Transverse colon (tissue), 4 donors: ENCODE results near the gene ATP11A. TPM values are rescaled to one million over a fixed set of nuclear protein-coding genes. Genes with fewer than 3 reads are reported as not detected.

Source experiments
- DNase-seq: peaks from one replicate; pipeline ENCODE4 v3.0.0-alpha.2; 2019
- H3K27ac ChIP-seq, 4 donors: fragments of 200-600 bp; sonication (generic); 2 replicates each; pipeline ENCODE4 v1.5.1; 2016 to 2018; ENCODE audit warnings: inconsistent platforms in 4 of 4
- H3K27me3 ChIP-seq: fragments of 200-600 bp; sonication (generic); 2 replicates; pipeline ENCODE4 v1.5.1; 2017; ENCODE audit warnings: inconsistent platforms
- H3K36me3 ChIP-seq, 4 donors: fragments of 200-600 bp; sonication (generic); 2 replicates each; pipeline ENCODE4 v1.5.1; 2017 to 2019; ENCODE audit warnings: inconsistent platforms in 4 of 4
- H3K4me1 ChIP-seq, 4 donors: fragments of 200-600 bp; sonication (generic); 2 replicates each; pipeline ENCODE4 v1.5.1; 2017 to 2020; ENCODE audit warnings: inconsistent platforms in 4 of 4
- H3K4me3 ChIP-seq, 4 donors: fragments of 200-600 bp; sonication (generic); 1 replicate in 1 of 4; 2 replicates in 3 of 4; pipeline versions ENCODE4 v1.5.1 to v1.6.1; 2017 to 2019; ENCODE audit warnings: inconsistent platforms in 4 of 4
- H3K9me3 ChIP-seq, 2 donors: fragments of 200-600 bp; sonication (generic); 2 replicates each; pipeline ENCODE4 v1.5.1; 2017 to 2019; ENCODE audit warnings: inconsistent platforms in 2 of 2
- EP300 ChIP-seq: sonication (generic); formaldehyde crosslinking; IDR thresholded peaks from one replicate; pipeline ENCODE4 v1.6.1; 2017; ENCODE audit warnings: antibody characterized with exemption, low read depth
- POLR2A ChIP-seq: fragments of 450-650 bp; IDR thresholded peaks from one replicate; pipeline ENCODE4 v1.6.1; 2016; ENCODE audit warnings: antibody characterized with exemption, mild to moderate bottlenecking, moderate library complexity
- POLR2AphosphoS5 ChIP-seq, 3 donors: sonication (generic); formaldehyde crosslinking; IDR thresholded peaks; one replicate each; pipeline ENCODE4 v1.6.1; 2016; ENCODE audit warnings: antibody characterized with exemption in 3 of 3
- WGBS, 2 donors: methylation state at CpG; one replicate each; pipeline ENCODE4 v1.1.5; 2018; ENCODE audit warnings: low coverage in 1 of 2; 5-methylcytosine and 5-hydroxymethylcytosine counted together
- in situ Hi-C, 4 donors: fragments of 200-750 bp; cut with MboI; loops; one replicate each; pipeline versions ENCODE4 v1.15.0 to v1.15.1; 2017; ENCODE audit warnings: low sequenced_read_pairs in 3 of 4, low pct_ligation_motif_present in 1 of 4, low pct_unique_long_range_greater_than_20kb in 1 of 4
- intact Hi-C: fragments of 100-400 bp; cut with DNase I; formaldehyde crosslinking; loops from one replicate; pipeline ENCODE4 v1.15.1; 2023; ENCODE audit warnings: low total_unique reads
- total RNA-seq, 4 donors: library from RNA; depleted of rRNA; stranded (reverse); fragments of >200 nt; gene quantifications; one replicate each; pipeline ENCODE4 v1.1.0, GENCODE V29; 2016
- TF ChIP-seq, protein P1 (sequence below), 5 experiments: fragments of 200-600 bp in 3 of 5; fragments of 450-650 bp in 2 of 5; sonication (generic) in 3 of 5; IDR thresholded peaks; 1 replicate in 2 of 5; 2 replicates in 3 of 5; pipeline ENCODE4 v1.5.1; 2016 to 2017; ENCODE audit warnings: antibody characterized with exemption in 5 of 5, inconsistent platforms in 3 of 5, mild to moderate bottlenecking in 2 of 5, moderate library complexity in 1 of 5

Gene ATP11A
- total RNA-seq, 4 donors from 2014 or later = 10.2 to 17.5 (median 13.3) TPM

DNA sequence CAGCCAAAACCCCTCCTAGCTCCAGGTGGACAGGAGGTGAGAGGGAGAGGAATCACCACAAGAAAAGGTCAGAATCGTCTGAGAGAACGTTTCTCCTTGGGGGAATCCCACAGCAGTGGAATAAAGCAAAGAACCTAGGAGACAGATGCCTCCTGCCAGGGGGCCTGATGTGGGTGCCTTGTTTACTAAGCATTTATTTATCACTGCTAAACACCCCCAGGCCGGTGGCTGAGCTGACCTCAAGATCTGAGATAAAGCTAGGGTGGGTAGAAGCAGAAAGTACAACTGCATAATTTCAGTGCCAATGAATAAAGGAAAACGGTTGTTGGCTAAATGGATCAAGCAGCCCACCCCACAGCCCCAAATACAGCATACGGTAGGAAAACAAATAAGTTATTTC is 33.9 kb upstream of the ATP11A start:
- peaks cover 0 to 13% (median 4%) of the 10 kb centered on the region in 4 donors for H3K4me1 ChIP-seq
- no peaks in the 10 kb centered on the region for H3K36me3 ChIP-seq
- in situ Hi-C loops (no loop called here), intact Hi-C loops (no loop called here)
- 54 to 76% methylated on average over 5 of the region's 5 CpGs for WGBS, 2 donors
- DNase-seq = no peak
- no peaks in the 10 kb centered on the region for H3K27me3 ChIP-seq
- H3K4me3 ChIP-seq = no peak overlapping the region
- no peak overlapping the region for H3K27ac ChIP-seq
- TF ChIP-seq, protein P1, sequence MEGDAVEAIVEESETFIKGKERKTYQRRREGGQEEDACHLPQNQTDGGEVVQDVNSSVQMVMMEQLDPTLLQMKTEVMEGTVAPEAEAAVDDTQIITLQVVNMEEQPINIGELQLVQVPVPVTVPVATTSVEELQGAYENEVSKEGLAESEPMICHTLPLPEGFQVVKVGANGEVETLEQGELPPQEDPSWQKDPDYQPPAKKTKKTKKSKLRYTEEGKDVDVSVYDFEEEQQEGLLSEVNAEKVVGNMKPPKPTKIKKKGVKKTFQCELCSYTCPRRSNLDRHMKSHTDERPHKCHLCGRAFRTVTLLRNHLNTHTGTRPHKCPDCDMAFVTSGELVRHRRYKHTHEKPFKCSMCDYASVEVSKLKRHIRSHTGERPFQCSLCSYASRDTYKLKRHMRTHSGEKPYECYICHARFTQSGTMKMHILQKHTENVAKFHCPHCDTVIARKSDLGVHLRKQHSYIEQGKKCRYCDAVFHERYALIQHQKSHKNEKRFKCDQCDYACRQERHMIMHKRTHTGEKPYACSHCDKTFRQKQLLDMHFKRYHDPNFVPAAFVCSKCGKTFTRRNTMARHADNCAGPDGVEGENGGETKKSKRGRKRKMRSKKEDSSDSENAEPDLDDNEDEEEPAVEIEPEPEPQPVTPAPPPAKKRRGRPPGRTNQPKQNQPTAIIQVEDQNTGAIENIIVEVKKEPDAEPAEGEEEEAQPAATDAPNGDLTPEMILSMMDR (IDR thresholded peaks at IDR 0.05) = no peak
- TF ChIP-seq EP300 (no peak), POLR2AphosphoS5 (IDR thresholded peaks at IDR 0.05) (no peak), POLR2A (no peak)
- H3K9me3 ChIP-seq = no peaks in the 10 kb centered on the region

DNA sequence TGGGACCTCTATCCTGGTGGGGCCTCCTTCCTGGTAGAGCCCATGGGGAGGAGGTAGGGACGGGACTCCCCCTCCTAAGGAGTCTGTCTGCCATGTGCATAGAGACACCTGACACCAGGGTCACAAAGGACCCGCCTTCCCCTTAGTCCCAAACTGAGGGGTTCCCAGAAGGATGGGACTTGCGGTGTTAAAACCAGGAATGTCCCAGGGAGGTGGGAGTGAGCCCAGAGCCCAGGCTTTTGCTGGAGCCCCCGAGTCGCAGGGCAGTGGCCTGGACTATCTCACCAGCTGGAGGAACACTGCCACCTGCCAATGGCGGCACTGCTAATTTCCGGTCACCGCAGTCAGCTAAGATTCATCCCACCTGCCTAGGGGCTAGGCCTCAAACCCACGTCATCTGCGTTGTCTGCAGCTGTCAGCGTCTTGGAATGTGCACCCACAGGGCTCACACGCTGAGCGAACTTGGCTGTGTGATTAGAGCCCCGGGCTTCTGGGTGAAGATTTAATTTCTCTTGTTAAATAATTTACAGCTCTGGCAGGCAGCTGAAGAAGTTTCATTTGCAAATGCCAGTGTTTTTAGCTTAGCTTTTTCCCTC is 31.9 kb upstream of the ATP11A start:
- intact Hi-C loops = no loop called here
- Histone ChIP-seq H3K27me3 (no peaks in the 10 kb centered on the region), H3K4me1 (no peaks in the 10 kb centered on the region), H3K9me3 (no peaks in the 10 kb centered on the region), H3K36me3 (no peaks in the 10 kb centered on the region), H3K27ac (no peak overlapping the region), H3K4me3 (no peak overlapping the region)
- DNase-seq = no peak
- 20 to 87% methylated on average over 2 to 14 of the region's 14 CpGs for WGBS, 2 donors
- in situ Hi-C loops = no loop called here
- no peak for TF ChIP-seq EP300
- TF ChIP-seq POLR2AphosphoS5 (IDR thresholded peaks at IDR 0.05) = peak in 1 of 3 donors; percentile 23
- TF ChIP-seq, protein P1 (IDR thresholded peaks at IDR 0.05) = no peak

DNA sequence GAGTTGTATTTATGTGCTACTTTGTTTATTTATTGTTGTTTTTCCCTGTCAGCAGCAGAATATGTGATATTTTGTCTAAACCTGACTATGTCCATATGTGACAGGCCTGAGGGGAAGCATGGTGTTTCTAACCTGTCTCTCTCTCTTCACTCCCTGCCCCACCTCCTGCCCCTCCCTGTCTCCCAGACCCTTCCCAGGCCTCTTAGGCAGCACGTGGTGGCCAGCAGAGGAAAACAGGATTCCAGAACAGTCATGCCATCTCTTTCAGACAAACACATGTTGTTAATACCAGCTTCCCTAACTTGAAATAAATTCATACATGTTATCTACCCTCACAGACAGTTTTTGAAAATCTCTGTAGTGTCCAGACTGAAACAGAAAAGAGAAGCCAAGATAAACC is 31.0 kb upstream of the ATP11A start:
- intact Hi-C loops (no loop called here), in situ Hi-C loops (no loop called here)
- H3K27ac ChIP-seq = no peak overlapping the region
- TF ChIP-seq POLR2A (no peak), POLR2AphosphoS5 (IDR thresholded peaks at IDR 0.05) (no peak), EP300 (no peak)
- TF ChIP-seq, protein P1 (IDR thresholded peaks at IDR 0.05) = no peak
- no peaks in the 10 kb centered on the region for H3K9me3 ChIP-seq
- no peak for DNase-seq
- H3K4me1 ChIP-seq = no peaks in the 10 kb centered on the region
- no peaks in the 10 kb centered on the region for H3K36me3 ChIP-seq
- H3K4me3 ChIP-seq = no peak overlapping the region
- 37% methylated on average over 1 of the region's 1 CpG; no CpG with 5 or more reads in 1 of the 2 donors for WGBS, 2 donors
- H3K27me3 ChIP-seq = no peaks in the 10 kb centered on the region

DNA sequence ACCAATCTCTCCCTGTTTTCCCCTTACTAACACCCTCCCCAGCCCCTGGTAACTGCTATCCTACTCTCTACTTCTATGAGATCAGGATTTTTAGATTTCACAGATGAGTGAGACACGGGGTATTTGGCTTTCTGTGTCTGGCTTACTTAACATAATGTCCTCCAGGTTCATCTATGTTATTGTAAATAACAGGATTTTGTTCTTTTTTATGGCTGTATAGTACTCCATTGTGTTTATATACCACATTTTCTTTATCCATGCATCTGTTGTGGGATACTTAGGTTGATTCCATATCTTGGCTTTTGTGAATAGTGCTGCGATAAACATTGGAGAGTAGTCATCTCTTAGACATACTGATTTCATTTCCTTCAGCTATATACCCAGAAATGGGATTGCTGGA is 28.5 kb upstream of the ATP11A start:
- Histone ChIP-seq H3K27ac (no peak overlapping the region), H3K36me3 (no peaks in the 10 kb centered on the region), H3K4me3 (no peak overlapping the region), H3K9me3 (no peaks in the 10 kb centered on the region), H3K27me3 (no peaks in the 10 kb centered on the region), H3K4me1 (no peaks in the 10 kb centered on the region)
- WGBS, 2 donors = 91 to 100% methylated on average over 1 to 2 of the region's 2 CpGs
- TF ChIP-seq POLR2AphosphoS5 (IDR thresholded peaks at IDR 0.05) (no peak), EP300 (no peak), POLR2A (no peak)
- TF ChIP-seq, protein P1 (IDR thresholded peaks at IDR 0.05) = no peak
- intact Hi-C loops = loop anchor here (5.0 kb wide), 1 partner anchor 41 kb away; no protein-coding TSS in a partner anchor
- no peak for DNase-seq
- in situ Hi-C loops = no loop called here
